ENCODE data around the gene UBAC2. TPM values are rescaled to one million over a fixed set of nuclear protein-coding genes. Genes with fewer than 3 reads are reported as not detected.

UBAC2 gene
- total and polyA plus RNA-seq, 4 donors = 32.9 to 42.3 (median 35.3) TPM

DNA sequence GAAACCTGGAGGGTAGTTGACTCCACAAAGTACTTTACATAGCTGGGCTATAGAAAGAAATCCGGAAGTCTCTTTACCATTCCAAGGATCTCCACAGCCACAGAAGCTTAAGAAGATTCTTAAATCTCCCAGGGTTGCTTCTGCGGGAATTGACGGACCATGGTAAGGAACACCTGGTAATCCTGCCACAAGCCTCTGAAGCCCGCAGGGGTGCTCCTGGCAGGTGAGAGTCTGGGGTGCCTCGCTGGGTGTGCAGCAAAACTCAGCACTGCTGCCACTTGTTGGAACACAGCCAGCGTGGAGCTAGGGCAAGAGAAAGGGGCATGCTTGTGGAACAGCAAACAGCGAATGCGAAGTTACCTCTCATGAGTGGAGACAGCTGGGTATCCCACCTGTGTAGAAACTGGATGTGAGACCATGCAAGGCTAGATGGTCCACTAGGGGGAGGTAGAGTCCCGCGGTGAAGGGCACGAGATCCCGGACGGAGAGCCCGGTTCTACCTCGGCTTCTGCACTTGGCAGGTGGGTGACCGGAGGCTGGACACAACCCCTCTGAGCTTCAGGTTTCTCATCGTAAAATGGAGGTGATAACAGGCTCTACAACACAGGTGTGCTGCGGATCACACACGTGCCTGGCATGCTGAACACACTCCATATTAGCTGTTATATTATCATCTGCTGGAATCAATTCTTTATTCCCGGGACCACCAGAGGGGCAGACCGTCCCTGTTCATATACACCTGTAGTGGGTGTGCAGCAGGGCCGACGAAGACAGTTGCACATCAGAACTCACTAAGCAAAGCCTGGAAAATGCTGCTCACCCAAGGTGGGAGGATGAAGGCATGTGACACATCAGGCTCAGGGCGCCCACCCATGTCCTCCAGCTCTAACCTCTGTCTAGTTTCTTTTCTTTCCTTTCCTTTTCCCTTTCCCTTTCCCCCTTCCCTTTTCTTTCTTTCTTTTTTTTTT, 24.1 kb upstream of the UBAC2 start:
- TF ChIP-seq JUND (IDR thresholded peaks at IDR 0.05) (no peak), EGR1 (IDR thresholded peaks at IDR 0.05; ENCODE audit: low read depth in 2 of 2) (no peak), CTCF (IDR thresholded peaks at IDR 0.05; ENCODE audit: low read depth, low read length, missing input control) (peak; percentile 91), RAD21 (IDR thresholded peaks at IDR 0.05) (peak; percentile 96 to 98), FOXA1 (IDR thresholded peaks at IDR 0.05) (no peak), FOXA2 (IDR thresholded peaks at IDR 0.05) (no peak)
- TF ChIP-seq, protein P1, sequence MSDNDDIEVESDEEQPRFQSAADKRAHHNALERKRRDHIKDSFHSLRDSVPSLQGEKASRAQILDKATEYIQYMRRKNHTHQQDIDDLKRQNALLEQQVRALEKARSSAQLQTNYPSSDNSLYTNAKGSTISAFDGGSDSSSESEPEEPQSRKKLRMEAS (IDR thresholded peaks at IDR 0.05) = no peak
- H3K27ac ChIP-seq (ENCODE audit: low read depth in 1 of 2, low read length in 2 of 2) = no peak overlapping the region
- 22% methylated on average over 24 of the region's 24 CpGs for WGBS
- peak; percentile 84 for DNase-seq (ENCODE audit: low spot score)
- H3K27me3 ChIP-seq (ENCODE audit: control insufficient read depth in 4 of 4, insufficient read depth in 4 of 4, low read length in 3 of 4) = peaks cover 0 to 8% (median 0%) of the 10 kb centered on the region in 4 donors
- no peaks in the 10 kb centered on the region for H3K36me3 ChIP-seq (ENCODE audit: control insufficient read depth in 4 of 4, insufficient read depth in 3 of 4, low read depth in 1 of 4, low read length in 3 of 4)
- peaks cover 0 to 7% (median 4%) of the 10 kb centered on the region in 4 donors for H3K4me1 ChIP-seq (ENCODE audit: control insufficient read depth in 4 of 4, insufficient read depth in 4 of 4, low read length in 3 of 4)
- H3K9ac ChIP-seq (ENCODE audit: low read depth in 1 of 2, low read length in 2 of 2) = no peak overlapping the region
- no peaks in the 10 kb centered on the region for H3K9me3 ChIP-seq (ENCODE audit: control insufficient read depth in 4 of 4, low read length in 3 of 4)
- no peak overlapping the region for H3K4me3 ChIP-seq (ENCODE audit: low read depth in 1 of 3, low read length in 3 of 3)

DNA sequence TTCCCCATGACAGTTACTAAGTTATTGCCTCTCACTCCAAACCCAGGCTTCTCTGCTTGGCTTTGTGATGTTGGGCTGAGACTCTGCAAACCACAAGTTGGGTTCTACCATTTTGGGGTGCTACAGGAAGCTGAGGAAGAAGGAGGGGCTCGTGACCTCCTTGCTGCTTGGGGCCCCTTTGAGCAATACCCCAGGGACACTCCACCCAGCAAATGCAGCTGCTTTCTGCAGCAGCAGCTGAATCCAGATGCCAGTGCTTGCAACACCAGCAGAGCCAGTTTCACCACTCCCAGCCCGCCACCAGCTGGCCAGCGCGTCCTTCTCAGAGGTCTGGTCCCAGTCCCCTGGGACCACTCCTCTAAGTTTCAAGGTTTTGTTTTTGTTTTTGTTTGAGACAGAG, 22.0 kb upstream of the UBAC2 start:
- Histone ChIP-seq H3K4me1 (ENCODE audit: control insufficient read depth in 4 of 4, insufficient read depth in 4 of 4, low read length in 3 of 4) (peaks cover 0 to 7% (median 4%) of the 10 kb centered on the region in 4 donors), H3K4me3 (ENCODE audit: low read depth in 1 of 3, low read length in 3 of 3) (no peak overlapping the region), H3K9me3 (ENCODE audit: control insufficient read depth in 4 of 4, low read length in 3 of 4) (no peaks in the 10 kb centered on the region), H3K9ac (ENCODE audit: low read depth in 1 of 2, low read length in 2 of 2) (no peak overlapping the region), H3K36me3 (ENCODE audit: control insufficient read depth in 4 of 4, insufficient read depth in 3 of 4, low read depth in 1 of 4, low read length in 3 of 4) (no peaks in the 10 kb centered on the region), H3K27ac (ENCODE audit: low read depth in 1 of 2, low read length in 2 of 2) (no peak overlapping the region), H3K27me3 (ENCODE audit: control insufficient read depth in 4 of 4, insufficient read depth in 4 of 4, low read length in 3 of 4) (peaks cover 0 to 4% (median 0%) of the 10 kb centered on the region in 4 donors)
- WGBS = 87% methylated on average over 4 of the region's 4 CpGs
- TF ChIP-seq GABPA (IDR thresholded peaks at IDR 0.05 in 1 of 2, conservative IDR thresholded peaks at IDR 0.05 in 1 of 2) (no peak), HNF4A (conservative IDR thresholded peaks at IDR 0.05) (no peak), SP1 (IDR thresholded peaks at IDR 0.05) (no peak), JUND (IDR thresholded peaks at IDR 0.05) (no peak), EGR1 (IDR thresholded peaks at IDR 0.05; ENCODE audit: low read depth in 2 of 2) (no peak), YY1 (IDR thresholded peaks at IDR 0.05) (no peak), ATF3 (IDR thresholded peaks at IDR 0.05) (no peak), TAF1 (conservative IDR thresholded peaks at IDR 0.05) (no peak), NR2F2 (IDR thresholded peaks at IDR 0.05) (no peak), FOXA2 (IDR thresholded peaks at IDR 0.05) (no peak), FOXA1 (IDR thresholded peaks at IDR 0.05) (no peak), HNF4G (IDR thresholded peaks at IDR 0.05) (no peak), RAD21 (IDR thresholded peaks at IDR 0.05) (no peak), RXRA (IDR thresholded peaks at IDR 0.05) (no peak), CTCF (IDR thresholded peaks at IDR 0.05; ENCODE audit: low read depth, low read length, missing input control) (no peak), REST (IDR thresholded peaks at IDR 0.05) (no peak)
- TF ChIP-seq, protein P1 (IDR thresholded peaks at IDR 0.05) = no peak
- TF ChIP-seq, protein P2, sequence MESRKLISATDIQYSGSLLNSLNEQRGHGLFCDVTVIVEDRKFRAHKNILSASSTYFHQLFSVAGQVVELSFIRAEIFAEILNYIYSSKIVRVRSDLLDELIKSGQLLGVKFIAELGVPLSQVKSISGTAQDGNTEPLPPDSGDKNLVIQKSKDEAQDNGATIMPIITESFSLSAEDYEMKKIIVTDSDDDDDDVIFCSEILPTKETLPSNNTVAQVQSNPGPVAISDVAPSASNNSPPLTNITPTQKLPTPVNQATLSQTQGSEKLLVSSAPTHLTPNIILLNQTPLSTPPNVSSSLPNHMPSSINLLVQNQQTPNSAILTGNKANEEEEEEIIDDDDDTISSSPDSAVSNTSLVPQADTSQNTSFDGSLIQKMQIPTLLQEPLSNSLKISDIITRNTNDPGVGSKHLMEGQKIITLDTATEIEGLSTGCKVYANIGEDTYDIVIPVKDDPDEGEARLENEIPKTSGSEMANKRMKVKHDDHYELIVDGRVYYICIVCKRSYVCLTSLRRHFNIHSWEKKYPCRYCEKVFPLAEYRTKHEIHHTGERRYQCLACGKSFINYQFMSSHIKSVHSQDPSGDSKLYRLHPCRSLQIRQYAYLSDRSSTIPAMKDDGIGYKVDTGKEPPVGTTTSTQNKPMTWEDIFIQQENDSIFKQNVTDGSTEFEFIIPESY (IDR thresholded peaks at IDR 0.05) = no peak
- no peak for DNase-seq (ENCODE audit: low spot score)
